GM23248 (cell line): ENCODE results near the gene RNF215. TPM values are rescaled to one million over a fixed set of nuclear protein-coding genes. Genes with fewer than 3 reads are reported as not detected.
A peak's percentile ranks its signal among the peaks of the same experiment; 100 is the strongest.

Source experiments
- DNase-seq: peaks from one replicate; pipeline ENCODE4 v3.0.0-alpha.2; 2015
- H2AFZ ChIP-seq: fragments of 200-600 bp; sonication (generic); 2 replicates; pipeline ENCODE4 v1.6.1; 2016; ENCODE audit warnings: antibody characterized with exemption
- H3F3A ChIP-seq: fragments of 200-600 bp; sonication (generic); 2 replicates; pipeline ENCODE4 v1.6.1; 2016; ENCODE audit warnings: mild to moderate bottlenecking, antibody characterized with exemption, mixed run types; ENCODE audit not compliant: insufficient read depth
- H3K27ac ChIP-seq: fragments of 200-600 bp; sonication (generic); 2 replicates; pipeline ENCODE4 v1.5.1; 2016; ENCODE audit warnings: mild to moderate bottlenecking
- H3K27me3 ChIP-seq: fragments of 200-600 bp; sonication (generic); replicated peaks from 2 replicates; pipeline ENCODE4 v1.6.1; 2016; ENCODE audit warnings: mild to moderate bottlenecking; ENCODE audit not compliant: insufficient read depth
- H3K36me3 ChIP-seq: fragments of 200-600 bp; sonication (generic); 2 replicates; pipeline ENCODE4 v1.6.1; 2016; ENCODE audit warnings: low read depth, mild to moderate bottlenecking
- H3K4me1 ChIP-seq: fragments of 200-600 bp; sonication (generic); 2 replicates; pipeline ENCODE4 v1.6.1; 2016; ENCODE audit warnings: mild to moderate bottlenecking; ENCODE audit not compliant: insufficient read depth
- H3K4me2 ChIP-seq: fragments of 200-600 bp; sonication (generic); one replicate; pipeline ENCODE4 v1.6.1; 2016; ENCODE audit warnings: mild to moderate bottlenecking; ENCODE audit not compliant: unreplicated experiment
- H3K4me3 ChIP-seq: fragments of 200-600 bp; sonication (generic); 2 replicates; pipeline ENCODE4 v1.5.1; 2016; ENCODE audit warnings: mild to moderate bottlenecking
- H3K79me2 ChIP-seq: fragments of 200-600 bp; sonication (generic); 2 replicates; pipeline ENCODE4 v1.6.1; 2016; ENCODE audit warnings: mild to moderate bottlenecking; ENCODE audit not compliant: insufficient read depth
- H3K9ac ChIP-seq: fragments of 200-600 bp; sonication (generic); 2 replicates; pipeline ENCODE4 v1.6.1; 2016; ENCODE audit warnings: mild to moderate bottlenecking
- H3K9me2 ChIP-seq: fragments of 200-600 bp; sonication (generic); 2 replicates; pipeline ENCODE4 v1.6.1; 2016; ENCODE audit warnings: mixed run types, mild to moderate bottlenecking, moderate library complexity; ENCODE audit not compliant: insufficient read depth
- H3K9me3 ChIP-seq: fragments of 200-600 bp; sonication (generic); one replicate; pipeline ENCODE4 v1.6.1; 2017; ENCODE audit warnings: low read depth
- H4K20me1 ChIP-seq: fragments of 200-600 bp; sonication (generic); 2 replicates; pipeline ENCODE4 v1.6.0; 2016; ENCODE audit not compliant: insufficient read depth
- EZH2 ChIP-seq: fragments of 200-600 bp; sonication (generic); IDR thresholded peaks from 2 replicates; pipeline ENCODE4 v1.6.1; 2018; ENCODE audit warnings: antibody characterized with exemption, mild to moderate bottlenecking; ENCODE audit not compliant: insufficient read depth, poor library complexity, severe bottlenecking
- EZH2phosphoT487 ChIP-seq: fragments of 200-600 bp; sonication (generic); IDR thresholded peaks from 2 replicates; pipeline ENCODE4 v1.6.1; 2018; ENCODE audit warnings: antibody characterized with exemption, moderate library complexity, mild to moderate bottlenecking, low read depth; ENCODE audit not compliant: insufficient read depth
- WGBS, 2 experiments: methylation state at CpG; one replicate each; pipeline ENCODE4 v1.1.6; 2015 to 2017; ENCODE audit warnings: low lambda C conversion rate in 2 of 2, low coverage in 1 of 2; ENCODE audit errors: missing lambda C conversion rate in 2 of 2; 5-methylcytosine and 5-hydroxymethylcytosine counted together
- in situ Hi-C: fragments of 300-500 bp; cut with MboI; formaldehyde crosslinking; loops from 2 replicates; pipeline ENCODE4 v1.15.0; 2020
- polyA plus RNA-seq: library from polyadenylated mRNA; unstranded; fragments of >200 nt; fragmentation: Nextera tagmentation; extraction: Ambion mirVana; gene quantifications from 2 replicates; pipeline ENCODE4 v1.2.1, GENCODE V29; 2016
- total RNA-seq: library from RNA; depleted of rRNA; stranded (reverse); fragments of >200 nt; shearing (Covaris generic); gene quantifications from 2 replicates; pipeline ENCODE4 v1.2.3, GENCODE V29; 2014

RNF215 gene
- total and polyA plus RNA-seq, 2 experiments from 2014 or later, result 2.9 to 29.9 TPM

DNA sequence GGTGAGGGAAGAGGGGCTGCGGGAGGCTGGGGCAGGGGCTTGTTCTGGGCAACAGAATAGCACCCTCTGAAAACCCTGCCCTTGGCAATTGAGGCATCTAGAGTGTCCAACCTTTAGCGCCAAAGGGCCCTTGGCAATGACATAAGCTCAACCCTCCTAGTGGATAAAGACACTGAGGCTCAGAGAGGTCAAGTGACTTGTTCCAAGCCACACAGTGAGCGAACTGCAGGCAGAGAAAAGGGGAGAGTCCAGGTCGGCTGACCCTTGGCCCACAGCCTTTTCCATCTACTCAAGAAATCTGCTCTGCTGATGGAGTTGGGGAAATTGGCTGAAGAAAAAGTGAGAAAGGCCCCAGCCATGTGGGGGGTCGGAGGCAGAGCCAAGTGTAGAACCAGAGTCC is 12.5 kb upstream of the RNF215 start:
- Histone ChIP-seq H4K20me1 (no peaks in the 10 kb centered on the region), H3K79me2 (peaks cover 84% of the 10 kb centered on the region), H3K4me2 (peak overlapping the region; percentile 92), H3K9me2 (no peaks in the 10 kb centered on the region), H3K9me3 (no peaks in the 10 kb centered on the region), H2AFZ (no peak overlapping the region), H3K4me1 (peaks cover 34% of the 10 kb centered on the region), H3K4me3 (peak overlapping the region; percentile 86), H3F3A (peaks cover 8% of the 10 kb centered on the region), H3K27ac (peak overlapping the region; percentile 65), H3K27me3 (no peaks in the 10 kb centered on the region), H3K9ac (peak overlapping the region; percentile 89), H3K36me3 (no peaks in the 10 kb centered on the region)
- WGBS, 2 experiments, result 69 to 76% methylated on average over 5 of the region's 5 CpGs
- TF ChIP-seq EZH2phosphoT487 (no peak), EZH2 (no peak)
- DNase-seq, result no peak
- in situ Hi-C loops, result loop anchor here (10.0 kb wide), 1 partner anchor 295 kb away; no protein-coding TSS in a partner anchor

DNA sequence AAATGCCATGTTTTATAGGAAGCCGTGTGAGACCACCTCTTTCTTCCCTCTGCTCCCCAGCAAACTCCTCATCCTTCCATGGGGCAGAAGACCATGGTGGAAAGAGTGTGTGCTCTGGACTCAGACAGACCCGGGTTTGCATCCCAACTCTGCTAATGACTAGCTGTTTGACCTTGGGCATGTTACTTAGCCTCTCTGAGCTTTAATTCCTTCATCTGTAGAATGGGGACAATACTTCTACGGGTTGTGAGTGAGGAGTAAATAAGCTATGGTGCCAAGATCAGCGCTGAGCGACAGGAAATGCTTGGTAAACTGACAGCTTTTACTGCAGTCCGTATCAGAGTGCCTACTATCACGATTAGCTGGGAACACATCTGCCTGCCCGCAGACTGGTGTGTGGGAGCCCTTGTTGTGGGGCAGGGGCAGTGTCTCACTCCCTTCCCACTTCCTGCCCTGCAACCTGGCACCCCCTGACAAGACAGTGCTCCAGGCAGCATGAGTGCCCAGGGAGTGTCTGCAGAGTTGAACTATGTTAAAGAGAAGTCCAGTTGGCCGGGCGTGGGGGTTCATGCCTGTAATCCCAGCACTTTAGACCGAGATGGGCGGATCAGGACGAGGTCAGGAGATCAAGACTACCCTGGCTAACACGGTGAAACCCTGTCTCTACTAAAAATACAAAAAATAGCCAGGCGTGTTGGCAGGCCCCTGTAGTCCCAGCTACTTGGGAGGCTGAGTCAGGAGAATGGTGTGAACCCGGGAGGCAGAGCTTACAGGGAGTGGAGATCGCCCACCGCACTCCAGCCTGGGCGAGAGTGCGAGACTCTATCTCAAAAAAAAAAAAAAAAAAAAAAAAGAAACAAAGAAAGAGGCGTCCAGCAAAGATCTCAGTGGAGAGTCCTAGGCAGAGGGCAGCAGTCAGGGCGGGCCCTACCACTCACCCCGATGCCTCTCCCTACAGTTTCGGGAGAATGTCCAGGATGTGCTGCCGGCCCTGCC is 11.8 kb upstream of the RNF215 start:
- peak overlapping the region; percentile 92 for H3K4me2 ChIP-seq
- peaks cover 34% of the 10 kb centered on the region for H3K4me1 ChIP-seq
- peak; percentile 61 for DNase-seq
- no peak overlapping the region for H2AFZ ChIP-seq
- no peaks in the 10 kb centered on the region for H3K27me3 ChIP-seq
- peaks cover 76% of the 10 kb centered on the region for H3K79me2 ChIP-seq
- H3K9me2 ChIP-seq, result no peaks in the 10 kb centered on the region
- peak overlapping the region; percentile 89 for H3K9ac ChIP-seq
- peak overlapping the region; percentile 65 for H3K27ac ChIP-seq
- no peaks in the 10 kb centered on the region for H3K36me3 ChIP-seq
- peaks cover 8% of the 10 kb centered on the region for H3F3A ChIP-seq
- H3K4me3 ChIP-seq, result peak overlapping the region; percentile 86
- in situ Hi-C loops, result loop anchor here (10.0 kb wide), 1 partner anchor 294 kb away; no protein-coding TSS in a partner anchor
- TF ChIP-seq EZH2phosphoT487, result no peak
- TF ChIP-seq EZH2, result no peak
- 10 to 11% methylated on average over 25 of the region's 25 CpGs for WGBS, 2 experiments
- H3K9me3 ChIP-seq, result no peaks in the 10 kb centered on the region
- no peaks in the 10 kb centered on the region for H4K20me1 ChIP-seq

DNA sequence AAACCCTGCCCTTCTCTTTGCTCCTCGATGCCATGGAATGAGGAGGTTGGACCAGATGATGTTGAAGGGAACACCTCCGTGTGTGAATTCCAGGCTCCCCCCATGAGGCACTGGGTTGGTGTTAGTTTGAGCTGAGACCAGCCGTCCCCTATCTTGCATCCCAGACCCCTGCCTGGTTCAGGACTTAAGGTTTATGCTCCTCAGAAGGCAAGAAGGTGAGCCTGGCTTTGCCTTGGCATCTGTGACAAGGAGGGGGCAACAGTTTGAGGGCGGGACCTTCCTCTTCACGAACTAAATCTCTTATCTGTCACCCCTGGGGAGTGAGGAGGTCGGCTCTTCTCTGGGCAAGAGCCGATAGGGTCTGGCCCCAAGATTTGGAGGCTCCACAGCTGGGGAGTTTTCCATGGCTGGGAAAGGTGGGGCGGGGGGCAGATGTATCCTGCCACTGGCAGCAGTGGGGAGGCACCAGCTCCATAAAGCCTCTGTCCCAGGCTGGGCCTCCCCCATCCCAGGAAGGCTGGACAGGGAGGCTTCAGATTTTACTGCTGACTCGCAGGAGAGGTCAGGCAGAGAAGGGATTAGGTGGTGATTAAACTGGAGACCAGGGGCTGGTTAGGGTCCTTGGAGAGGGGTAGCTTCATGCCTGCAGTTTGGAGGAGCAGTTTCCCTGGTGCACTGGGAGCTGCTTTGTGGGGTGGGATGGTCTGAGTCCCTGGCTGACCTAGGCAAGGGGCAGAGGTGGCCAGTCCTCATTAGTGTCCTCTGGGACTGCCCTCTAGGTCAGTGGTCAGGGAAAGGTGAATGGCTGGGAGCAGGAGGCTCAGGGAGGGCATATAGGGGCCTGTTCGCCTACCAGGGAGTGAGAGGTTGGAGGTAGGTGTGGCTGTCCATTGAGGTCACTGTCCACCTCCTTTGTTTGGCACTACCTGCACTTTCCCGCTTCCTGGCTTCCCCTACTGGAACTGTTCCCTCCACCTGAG is 10.7 kb upstream of the RNF215 start:
- no peaks in the 10 kb centered on the region for H3K36me3 ChIP-seq
- peaks cover 8% of the 10 kb centered on the region for H3F3A ChIP-seq
- in situ Hi-C loops, result loop anchor here (10.0 kb wide), 1 partner anchor 293 kb away; no protein-coding TSS in a partner anchor
- no peak for TF ChIP-seq EZH2
- no peak for TF ChIP-seq EZH2phosphoT487
- DNase-seq, result peak; percentile 46
- H3K4me2 ChIP-seq, result peak overlapping the region; percentile 92
- H3K9me3 ChIP-seq, result no peaks in the 10 kb centered on the region
- H3K27me3 ChIP-seq, result no peaks in the 10 kb centered on the region
- peak overlapping the region; percentile 82; the same call in 1 of the 2 replicates for H2AFZ ChIP-seq
- H3K9ac ChIP-seq, result peak overlapping the region; percentile 89
- peaks cover 34% of the 10 kb centered on the region for H3K4me1 ChIP-seq
- H4K20me1 ChIP-seq, result no peaks in the 10 kb centered on the region
- H3K27ac ChIP-seq, result peak overlapping the region; percentile 65
- H3K9me2 ChIP-seq, result no peaks in the 10 kb centered on the region
- 26 to 28% methylated on average over 11 of the region's 11 CpGs for WGBS, 2 experiments
- peak overlapping the region; percentile 86 for H3K4me3 ChIP-seq
- peaks cover 69% of the 10 kb centered on the region for H3K79me2 ChIP-seq
